Uterus (tissue), 2 donors: ENCODE data around the gene SFXN3.

Source experiments
- POLR2A ChIP-seq, 2 donors: fragments of 450-650 bp; IDR thresholded peaks; one replicate each; pipeline ENCODE4 v1.6.1; 2016; ENCODE audit warnings: antibody characterized with exemption in 2 of 2, mild to moderate bottlenecking in 1 of 2, moderate library complexity in 1 of 2
- TF ChIP-seq, protein P1 (sequence below), 4 experiments: fragments of 200-600 bp in 2 of 4; fragments of 450-650 bp in 2 of 4; sonication (generic) in 2 of 4; IDR thresholded peaks; one replicate each; pipeline ENCODE4 v1.5.1; 2016 to 2019; ENCODE audit warnings: antibody characterized with exemption in 4 of 4, mild to moderate bottlenecking in 2 of 4, moderate library complexity in 1 of 4

DNA sequence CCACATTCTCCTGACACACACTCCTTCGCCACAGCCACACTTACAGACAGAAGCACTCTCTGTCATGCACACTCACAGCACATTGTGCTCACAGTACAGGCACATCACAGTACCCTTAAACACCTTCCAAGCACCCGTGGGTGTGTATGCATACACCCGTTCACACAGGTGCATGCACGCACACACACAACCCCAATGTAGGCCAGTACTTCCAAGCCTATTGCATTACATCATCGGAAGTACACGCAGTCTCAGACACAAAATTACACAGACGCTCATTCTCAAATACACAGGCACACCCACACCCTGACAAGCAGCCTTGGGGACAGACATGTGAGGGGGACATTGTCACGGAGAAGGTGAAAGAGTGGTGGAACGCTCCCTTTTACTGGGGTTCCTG, 41.9 kb downstream of the SFXN3 start:
- TF ChIP-seq, protein P1, sequence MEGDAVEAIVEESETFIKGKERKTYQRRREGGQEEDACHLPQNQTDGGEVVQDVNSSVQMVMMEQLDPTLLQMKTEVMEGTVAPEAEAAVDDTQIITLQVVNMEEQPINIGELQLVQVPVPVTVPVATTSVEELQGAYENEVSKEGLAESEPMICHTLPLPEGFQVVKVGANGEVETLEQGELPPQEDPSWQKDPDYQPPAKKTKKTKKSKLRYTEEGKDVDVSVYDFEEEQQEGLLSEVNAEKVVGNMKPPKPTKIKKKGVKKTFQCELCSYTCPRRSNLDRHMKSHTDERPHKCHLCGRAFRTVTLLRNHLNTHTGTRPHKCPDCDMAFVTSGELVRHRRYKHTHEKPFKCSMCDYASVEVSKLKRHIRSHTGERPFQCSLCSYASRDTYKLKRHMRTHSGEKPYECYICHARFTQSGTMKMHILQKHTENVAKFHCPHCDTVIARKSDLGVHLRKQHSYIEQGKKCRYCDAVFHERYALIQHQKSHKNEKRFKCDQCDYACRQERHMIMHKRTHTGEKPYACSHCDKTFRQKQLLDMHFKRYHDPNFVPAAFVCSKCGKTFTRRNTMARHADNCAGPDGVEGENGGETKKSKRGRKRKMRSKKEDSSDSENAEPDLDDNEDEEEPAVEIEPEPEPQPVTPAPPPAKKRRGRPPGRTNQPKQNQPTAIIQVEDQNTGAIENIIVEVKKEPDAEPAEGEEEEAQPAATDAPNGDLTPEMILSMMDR (IDR thresholded peaks at IDR 0.05): no peak
- TF ChIP-seq POLR2A (IDR thresholded peaks at IDR 0.05): no peak
